Measurements from ENCODE around the gene EDC4. TPM values are rescaled to one million over a fixed set of nuclear protein-coding genes. Genes with fewer than 3 reads are reported as not detected.

Gene EDC4
- total RNA-seq, 1 experiment from 2014 or later, result 106 TPM

DNA sequence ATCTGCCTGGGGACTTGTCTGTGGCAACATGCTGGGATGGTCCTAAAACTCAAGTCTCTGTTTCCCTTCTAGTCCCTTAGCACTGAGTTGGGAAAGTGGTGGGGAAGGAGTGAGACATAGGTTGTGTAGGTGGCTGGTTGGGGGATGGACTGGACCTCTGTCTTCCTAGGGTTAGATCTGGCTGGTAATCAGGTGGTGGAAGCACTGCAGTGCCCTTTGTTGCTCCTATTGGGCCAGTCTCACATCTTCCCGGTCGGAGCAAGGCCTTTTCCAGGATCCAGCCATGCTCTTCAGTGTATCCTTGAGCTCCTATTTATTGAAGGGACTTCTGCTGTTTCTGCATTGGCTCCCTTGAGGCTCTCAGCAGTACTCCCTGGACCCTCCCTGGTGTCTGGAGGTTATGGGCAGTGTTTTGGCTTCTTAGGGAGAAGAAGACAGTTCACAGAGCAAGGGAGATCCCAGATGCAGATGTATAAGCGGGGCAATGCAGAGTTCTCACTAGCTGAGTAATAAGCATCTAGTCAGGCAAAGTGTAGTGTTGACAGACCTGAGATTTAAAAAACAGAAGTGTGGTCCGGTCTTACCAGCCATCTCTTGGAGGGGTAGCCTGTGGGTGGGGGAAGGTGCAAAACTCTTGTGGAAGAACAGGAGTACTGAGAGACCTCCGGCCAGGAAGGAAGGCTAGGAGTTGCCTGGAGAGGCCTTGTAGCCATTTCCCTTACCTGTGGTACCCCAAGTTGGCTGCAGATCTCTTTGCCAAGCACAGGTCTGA is 27.4 kb upstream of the EDC4 start:
- no peak for DNase-seq
- Mint-ChIP-seq H3K27me3 (ENCODE audit: low read depth) (no peaks in the 10 kb centered on the region), H3K4me1 (peaks cover 46 to 52% of the 10 kb centered on the region in 2 experiments), H3K27ac (peak overlapping the region; percentile 93 to 98 (median 96); a peak in 6 of 7 replicates), H3K4me3 (peak overlapping the region; percentile 73 to 91), H3K9me3 (peaks cover 0 to 2% of the 10 kb centered on the region in 2 experiments; a peak in 1 of 5 replicates), H3K36me3 (ENCODE audit: insufficient read depth in 1 of 3, low read depth in 3 of 3) (peaks cover 9 to 19% (median 11%) of the 10 kb centered on the region in 3 experiments)
- Histone ChIP-seq H3K4ac (ENCODE audit: low read depth, low read length) (no peak overlapping the region), H3K9ac (ENCODE audit: extremely low read depth, insufficient read length, low read length) (peak overlapping the region; percentile 80), H3K4me2 (ENCODE audit: insufficient read depth, insufficient read length, low read length) (peak overlapping the region; percentile 82), H2BK12ac (ENCODE audit: insufficient read length, low read depth, low read length) (no peak overlapping the region), H2AFZ (ENCODE audit: low read length) (no peak overlapping the region), H4K20me1 (ENCODE audit: control insufficient read depth, insufficient read depth, insufficient read length) (no peaks in the 10 kb centered on the region), H3K18ac (ENCODE audit: insufficient read length, low read depth, low read length) (no peak overlapping the region), H2BK20ac (ENCODE audit: low read depth, low read length, poor library complexity, severe bottlenecking) (no peak overlapping the region), H4K91ac (ENCODE audit: insufficient read length, low read depth, low read length) (no peak overlapping the region), H2BK120ac (ENCODE audit: low read depth, low read length, poor library complexity, severe bottlenecking) (no peak overlapping the region), H4K5ac (ENCODE audit: insufficient read length, low read depth, low read length) (no peak overlapping the region), H3K14ac (ENCODE audit: insufficient read depth, low read length) (no peak overlapping the region), H2AK5ac (ENCODE audit: insufficient read length, low read length) (no peak overlapping the region), H4K8ac (replicated peaks; ENCODE audit: insufficient read length, low read depth, low read length) (no peak overlapping the region), H3K27me3 (ENCODE audit: insufficient read depth, low read length) (no peaks in the 10 kb centered on the region), H3K4me1 (ENCODE audit: insufficient read depth, low read length) (peaks cover 10% of the 10 kb centered on the region; the same call in 1 of the 2 replicates), H3K56ac (ENCODE audit: insufficient read length, low read depth, low read length) (no peak overlapping the region), H2BK15ac (ENCODE audit: low read depth, low read length) (no peak overlapping the region), H3T11ph (ENCODE audit: low read length) (no peak overlapping the region), H3K27ac (ENCODE audit: insufficient read length, low read depth, low read length) (peak overlapping the region; percentile 61), H2BK5ac (ENCODE audit: insufficient read length, low read length) (no peak overlapping the region), H3K9me3 (ENCODE audit: control insufficient read depth, low read depth, low read length) (no peaks in the 10 kb centered on the region), H3K23me2 (ENCODE audit: insufficient read length, low read depth, low read length, poor library complexity, severe bottlenecking) (peaks cover 14% of the 10 kb centered on the region), H3K79me1 (ENCODE audit: insufficient read depth, low read depth, low read length, poor library complexity, severe bottlenecking) (no peaks in the 10 kb centered on the region), H3K23ac (ENCODE audit: insufficient read length, low read depth, low read length) (no peak overlapping the region), H3K79me2 (ENCODE audit: insufficient read depth, low read length) (peaks cover 20% of the 10 kb centered on the region; the same call in 1 of the 2 replicates)
- WGBS (ENCODE audit: extremely low coverage, insufficient read length, low lambda C conversion rate), result no CpG with 5 or more reads among the region's 5 CpGs
- no peak for TF ChIP-seq CTCF (conservative IDR thresholded peaks at IDR 0.05)

Data from H9 (cell line).